Measurements from ENCODE around the gene PAX3. TPM values are rescaled to one million over a fixed set of nuclear protein-coding genes. Genes with fewer than 3 reads are reported as not detected.

Gene PAX3
- total RNA-seq, 1 experiment from 2014 or later: not detected

DNA sequence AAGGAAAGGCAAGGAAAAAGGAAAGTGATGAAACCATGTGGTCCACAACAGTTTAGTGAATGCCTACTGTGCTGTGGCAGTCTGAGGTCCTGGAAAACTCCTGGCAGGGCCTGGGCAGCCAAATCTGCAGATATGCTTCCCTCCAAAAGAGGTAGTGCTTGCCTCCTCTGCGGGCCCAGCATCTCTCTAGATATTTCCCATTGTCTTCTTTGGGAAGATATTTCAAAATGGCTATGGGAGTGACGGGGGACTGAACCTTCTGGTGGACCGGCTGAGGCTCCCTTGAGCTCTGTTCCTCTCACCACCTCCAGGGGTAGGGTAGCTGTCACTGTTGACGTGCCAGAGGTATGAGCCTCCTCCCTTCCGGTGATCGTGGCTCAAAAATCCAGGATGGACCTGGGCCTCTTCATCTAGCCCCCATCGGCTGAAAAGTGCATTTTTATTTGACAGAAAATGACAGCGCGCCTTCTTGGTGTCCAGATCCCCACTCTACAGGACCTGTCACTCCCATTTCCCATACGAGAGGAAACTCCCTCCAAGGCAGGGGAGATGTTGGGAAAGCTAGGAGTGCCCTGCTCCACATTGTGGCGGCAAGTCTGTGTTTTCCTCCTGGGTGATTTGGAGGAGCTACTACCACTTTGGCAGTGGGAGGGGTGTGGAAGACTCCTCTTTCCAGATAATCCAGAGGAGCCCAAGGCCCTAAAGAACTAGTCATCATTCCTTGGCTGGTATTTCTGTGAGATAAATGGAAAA, 9.4 kb upstream of the PAX3 start:
- no peak overlapping the region for H2AFZ ChIP-seq (ENCODE audit: low read depth, low read length, poor library complexity, severe bottlenecking)
- no peak overlapping the region for H3K4me2 ChIP-seq (ENCODE audit: low read length)
- DNase-seq (ENCODE audit: low read depth, low spot score) (no peak), ATAC-seq (no peak)
- no peaks in the 10 kb centered on the region for H3K79me2 ChIP-seq (ENCODE audit: insufficient read depth, low read length)
- H3K36me3 ChIP-seq (ENCODE audit: control insufficient read depth in 1 of 2, insufficient read depth in 2 of 2, low read length in 2 of 2): no peaks in the 10 kb centered on the region
- H3K4me3 ChIP-seq (replicated peaks in 1 of 2; ENCODE audit: low read depth in 1 of 2, low read length in 2 of 2): no peak overlapping the region
- no TSS peak for BruUV-seq (replicated peaks)
- no peak overlapping the region for H3K27ac ChIP-seq (ENCODE audit: low read depth, low read length)
- TF ChIP-seq ZFX (IDR thresholded peaks at IDR 0.05): no peak
- TF ChIP-seq ZBTB33 (IDR thresholded peaks at IDR 0.05; ENCODE audit: extremely low read depth, insufficient replicate concordance, low read length): no peak
- TF ChIP-seq CTCF (IDR thresholded peaks at IDR 0.05 in 2 of 3, conservative IDR thresholded peaks at IDR 0.05 in 1 of 3; ENCODE audit: borderline replicate concordance in 1 of 3, insufficient read depth in 1 of 3, low read depth in 2 of 3, low read length in 2 of 3): no peak
- intact Hi-C loops (cut with micrococcal nuclease): no loop called here
- H3K9ac ChIP-seq (ENCODE audit: low read length): no peak overlapping the region
- peaks cover 30% of the 10 kb centered on the region for H3K27me3 ChIP-seq (ENCODE audit: insufficient read depth, low read length)
- H4K20me1 ChIP-seq (ENCODE audit: insufficient read depth): no peaks in the 10 kb centered on the region
- no peaks in the 10 kb centered on the region for H3K9me3 ChIP-seq (ENCODE audit: control insufficient read depth in 1 of 2, insufficient read depth in 1 of 2, low read depth in 1 of 2, low read length in 2 of 2)
- CTCF ChIA-PET: interaction anchor here (0.9 kb wide), 1 partner anchor 254 kb away, joined by 4 read pairs; no protein-coding TSS in a partner anchor
- H3K4me1 ChIP-seq (ENCODE audit: control insufficient read depth in 1 of 2, insufficient read depth in 2 of 2, low read length in 2 of 2): no peaks in the 10 kb centered on the region
- no peaks in the 10 kb centered on the region for H3K9me2 ChIP-seq (ENCODE audit: insufficient read depth)
- RAD21 ChIA-PET (ENCODE audit: low non-redundant PET in 1 of 2, low total read pairs in 2 of 2, uncharacterized antibody in 2 of 2, unreplicated experiment in 2 of 2): no interaction called here
- POLR2A ChIA-PET: no interaction called here
